K562 (cell line): ENCODE measurements around the gene SCN1B. TPM values are rescaled to one million over a fixed set of nuclear protein-coding genes. Genes with fewer than 3 reads are reported as not detected.
A peak's percentile ranks its signal among the peaks of the same experiment; 100 is the strongest.

Source experiments
- CBX1 ChIP-seq: sonication (generic); IDR thresholded peaks from 2 replicates; pipeline ENCODE4 v1.6.1; 2016; ENCODE audit warnings: antibody characterized with exemption, low read depth, mild to moderate bottlenecking
- CHD1 ChIP-seq: fragments of 200-600 bp; sonication (generic); IDR thresholded peaks from one replicate; pipeline ENCODE4 v1.6.1; 2012; ENCODE audit warnings: mild to moderate bottlenecking, moderate library complexity, low read length, inconsistent platforms
- CTBP1 ChIP-seq: fragments of 450-650 bp; IDR thresholded peaks from 2 replicates; pipeline ENCODE4 v1.6.1; 2016; ENCODE audit warnings: borderline replicate concordance
- GABPA ChIP-seq: fragments of 200-800 bp; sonication (Bioruptor generic); conservative IDR thresholded peaks from 2 replicates; pipeline ENCODE4 v1.6.1; 2016; ENCODE audit warnings: low read depth, missing genetic modification characterization, missing compliant biosample characterization
- HMBOX1 ChIP-seq: sonication (generic); IDR thresholded peaks from 2 replicates; pipeline ENCODE4 v1.6.1; 2016
- MECOM ChIP-seq: fragments of 250-450 bp; sonication (Bioruptor Pico); IDR thresholded peaks from 2 replicates; pipeline ENCODE4 v1.8.0; 2022; ENCODE audit warnings: inconsistent platforms
- MED1 ChIP-seq: sonication (generic); formaldehyde crosslinking; IDR thresholded peaks from 2 replicates; pipeline ENCODE4 v1.8.1; 2023; ENCODE audit warnings: missing genetic modification reagents, borderline replicate concordance
- MXI1 ChIP-seq: IDR thresholded peaks from 2 replicates; pipeline ENCODE4 v1.6.1; 2011; ENCODE audit warnings: low read depth, mild to moderate bottlenecking, improper control_type of control experiment, low read length
- MYC ChIP-seq, 2 experiments: fragments of 250-450 bp in 1 of 2; sonication (Bioruptor Pico) in 1 of 2; IDR thresholded peaks; 2 replicates each; pipeline versions ENCODE4 v1.5.1 to v1.6.1; 2012 to 2021; ENCODE audit warnings: low read depth in 2 of 2, borderline replicate concordance in 1 of 2, improper control_type of control experiment in 1 of 2, low read length in 1 of 2, mild to moderate bottlenecking in 1 of 2, moderate library complexity in 1 of 2
- NR2C2 ChIP-seq, 2 experiments: fragments of 200-800 bp in 1 of 2; sonication (Bioruptor generic) in 1 of 2; sonication (generic) in 1 of 2; formaldehyde crosslinking in 1 of 2; IDR thresholded peaks; 2 replicates each; pipeline versions ENCODE4 v1.6.1 to v1.8.0; 2016 to 2022; ENCODE audit warnings: mild to moderate bottlenecking in 1 of 2, missing compliant biosample characterization in 1 of 2, missing genetic modification characterization in 1 of 2, missing genetic modification reagents in 1 of 2
- POLR2A ChIP-seq: fragments of 450-650 bp; conservative IDR thresholded peaks from 2 replicates; pipeline ENCODE4 v1.6.1; 2016
- PURB ChIP-seq: sonication (generic); formaldehyde crosslinking; IDR thresholded peaks from 2 replicates; pipeline ENCODE4 v1.9.0; 2021; ENCODE audit warnings: low read depth, mild to moderate bottlenecking, missing genetic modification reagents
- RBFOX2 ChIP-seq: fragments of 200-400 bp; formaldehyde crosslinking; IDR thresholded peaks from 2 replicates; pipeline ENCODE4 v1.6.1; 2017; ENCODE audit warnings: low read depth, mild to moderate bottlenecking, low read length, moderate library complexity
- RUNX1 ChIP-seq: sonication (generic); IDR thresholded peaks from 2 replicates; pipeline ENCODE4 v1.6.1; 2016; ENCODE audit warnings: antibody characterized with exemption, low read depth
- SIN3A ChIP-seq, 2 experiments: fragments of 150-350 bp in 1 of 2; IDR thresholded peaks; 2 replicates each; pipeline ENCODE4 v1.6.1; 2011 to 2016; ENCODE audit warnings: borderline replicate concordance in 2 of 2, low read depth in 2 of 2, low read length in 2 of 2, mild to moderate bottlenecking in 2 of 2, moderate library complexity in 2 of 2; ENCODE audit not compliant: control insufficient read depth in 1 of 2
- TCF7L2 ChIP-seq: fragments of 150-350 bp; IDR thresholded peaks from 2 replicates; pipeline ENCODE4 v1.6.1; 2016; ENCODE audit warnings: low read depth, mild to moderate bottlenecking, low read length, moderate library complexity
- TEAD4 ChIP-seq, 2 experiments: sonication (generic) in 1 of 2; formaldehyde crosslinking in 1 of 2; IDR thresholded peaks; 2 replicates each; pipeline versions ENCODE4 v1.6.1 to v1.8.0; 2012 to 2022; ENCODE audit warnings: borderline replicate concordance in 1 of 2, inconsistent platforms in 1 of 2, low read length in 1 of 2, mild to moderate bottlenecking in 1 of 2, missing genetic modification reagents in 1 of 2
- ZBTB2 ChIP-seq: fragments of 450-650 bp; IDR thresholded peaks from 2 replicates; pipeline ENCODE4 v1.6.1; 2016; ENCODE audit warnings: antibody characterized with exemption
- polyA plus RNA-seq, 8 experiments: library from polyadenylated mRNA; depleted of rRNA in 4 of 8; stranded (reverse) in 5 of 8; unstranded in 3 of 8; fragments of >200 nt; fragmentation: Nextera tagmentation in 2 of 8; fragmentation: Illumina TruSeq in 1 of 8; extraction: Ambion mirVana in 2 of 8; extraction: Trizol in 1 of 8; gene quantifications; 2 replicates each; pipeline versions ENCODE4 v1.2.1 to v1.2.3, GENCODE V29; 2011 to 2014; ENCODE audit warnings: inconsistent platforms in 1 of 8, missing spikeins in 1 of 8
- total RNA-seq, 7 experiments: library from RNA; depleted of rRNA in 6 of 7; stranded (reverse); fragments of >200 nt in 6 of 7; fragmentation: Illumina TruSeq in 2 of 7; extraction: Trizol in 2 of 7; gene quantifications; 2 replicates each; pipeline versions ENCODE4 v1.2.1 to v1.2.3, GENCODE V29; 2011 to 2021; ENCODE audit warnings: low replicate concordance in 1 of 7
- TF ChIP-seq, protein P1 (sequence below), 2 experiments: fragments of 450-650 bp; conservative IDR thresholded peaks; 2 replicates each; pipeline ENCODE4 v1.6.1; 2017; ENCODE audit warnings: mild to moderate bottlenecking in 2 of 2, moderate library complexity in 2 of 2
- TF ChIP-seq, protein P2 (sequence below): fragments of 200-800 bp; sonication (Bioruptor generic); IDR thresholded peaks from 2 replicates; pipeline ENCODE4 v1.6.1; 2017; ENCODE audit warnings: missing genetic modification characterization, missing compliant biosample characterization

The SCN1B gene
- total and polyA plus RNA-seq, 9 of the 15 experiments (the other 6 are each of a cell fraction or from before 2014, with no cell fraction given), result 0.03 to 2.5 (median 0.91) TPM

- TF ChIP-seq TEAD4 (IDR thresholded peaks at IDR 0.05; ENCODE audit: low read length), result 0 out of 2 replicates have a peak, but pooled peaks have one; percentile 8
- no peak for TF ChIP-seq TEAD4 (CRISPR knock-in tag; IDR thresholded peaks at IDR 0.05; ENCODE audit: borderline replicate concordance)
- peak in 1 of 2 experiments; percentile 20; a peak in 1 of 4 replicates for TF ChIP-seq SIN3A (IDR thresholded peaks at IDR 0.05; ENCODE audit: borderline replicate concordance in 2 of 2, control insufficient read depth in 1 of 2, low read depth in 2 of 2, low read length in 2 of 2)
- no peak for TF ChIP-seq MECOM (CRISPR knock-in tag)
- no peak for TF ChIP-seq CBX1
- TF ChIP-seq HMBOX1, result no peak
- TF ChIP-seq RUNX1, result no peak
- TF ChIP-seq CTBP1, result no peak
- no peak for TF ChIP-seq NR2C2 (CRISPR knock-in tag; IDR thresholded peaks at IDR 0.05)
- TF ChIP-seq NR2C2 (tag; IDR thresholded peaks at IDR 0.05), result no peak
- TF ChIP-seq, protein P1, sequence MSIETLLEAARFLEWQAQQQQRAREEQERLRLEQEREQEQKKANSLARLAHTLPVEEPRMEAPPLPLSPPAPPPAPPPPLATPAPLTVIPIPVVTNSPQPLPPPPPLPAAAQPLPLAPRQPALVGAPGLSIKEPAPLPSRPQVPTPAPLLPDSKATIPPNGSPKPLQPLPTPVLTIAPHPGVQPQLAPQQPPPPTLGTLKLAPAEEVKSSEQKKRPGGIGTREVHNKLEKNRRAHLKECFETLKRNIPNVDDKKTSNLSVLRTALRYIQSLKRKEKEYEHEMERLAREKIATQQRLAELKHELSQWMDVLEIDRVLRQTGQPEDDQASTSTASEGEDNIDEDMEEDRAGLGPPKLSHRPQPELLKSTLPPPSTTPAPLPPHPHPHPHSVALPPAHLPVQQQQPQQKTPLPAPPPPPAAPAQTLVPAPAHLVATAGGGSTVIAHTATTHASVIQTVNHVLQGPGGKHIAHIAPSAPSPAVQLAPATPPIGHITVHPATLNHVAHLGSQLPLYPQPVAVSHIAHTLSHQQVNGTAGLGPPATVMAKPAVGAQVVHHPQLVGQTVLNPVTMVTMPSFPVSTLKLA (conservative IDR thresholded peaks at IDR 0.05), result peak; percentile 56 to 63
- TF ChIP-seq CHD1, result peak; percentile 50
- TF ChIP-seq TCF7L2, result no peak
- peak; percentile 83 for TF ChIP-seq MYC (IDR thresholded peaks at IDR 0.05; ENCODE audit: low read depth, low read length)
- TF ChIP-seq MYC (CRISPR knock-in tag; IDR thresholded peaks at IDR 0.05; ENCODE audit: borderline replicate concordance, low read depth), result peak; percentile 37; the same call in 1 of the 2 replicates
- TF ChIP-seq GABPA (tag), result 0 out of 2 replicates have a peak, but pooled peaks have one; percentile 24
- 0 out of 2 replicates have a peak, but pooled peaks have one; percentile 20 for TF ChIP-seq MXI1
- TF ChIP-seq, protein P2, sequence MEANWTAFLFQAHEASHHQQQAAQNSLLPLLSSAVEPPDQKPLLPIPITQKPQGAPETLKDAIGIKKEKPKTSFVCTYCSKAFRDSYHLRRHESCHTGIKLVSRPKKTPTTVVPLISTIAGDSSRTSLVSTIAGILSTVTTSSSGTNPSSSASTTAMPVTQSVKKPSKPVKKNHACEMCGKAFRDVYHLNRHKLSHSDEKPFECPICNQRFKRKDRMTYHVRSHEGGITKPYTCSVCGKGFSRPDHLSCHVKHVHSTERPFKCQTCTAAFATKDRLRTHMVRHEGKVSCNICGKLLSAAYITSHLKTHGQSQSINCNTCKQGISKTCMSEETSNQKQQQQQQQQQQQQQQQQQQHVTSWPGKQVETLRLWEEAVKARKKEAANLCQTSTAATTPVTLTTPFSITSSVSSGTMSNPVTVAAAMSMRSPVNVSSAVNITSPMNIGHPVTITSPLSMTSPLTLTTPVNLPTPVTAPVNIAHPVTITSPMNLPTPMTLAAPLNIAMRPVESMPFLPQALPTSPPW (CRISPR knock-in tag), result no peak
- no peak for TF ChIP-seq PURB (CRISPR knock-in tag)
- peak; percentile 47; the same call in 1 of the 2 replicates for TF ChIP-seq RBFOX2
- peak; percentile 41; the same call in 1 of the 2 replicates for TF ChIP-seq POLR2A
- no peak for TF ChIP-seq ZBTB2
- TF ChIP-seq MED1 (CRISPR knock-in tag), result no peak
Measured at GRCh38 chr19:35000647-35001501, 29.4 kb upstream of the SCN1B start (continued).
